ENCODE measurements around the gene ENTHD1. TPM values are rescaled to one million over a fixed set of nuclear protein-coding genes. Genes with fewer than 3 reads are reported as not detected.
A peak's percentile ranks its signal among the peaks of the same experiment; 100 is the strongest.

Gene ENTHD1
- total and polyA plus RNA-seq, 8 donors, result 0.16 TPM; not detected in 7

- no peak overlapping the region for H3K4me3 ChIP-seq
- H3K9me3 ChIP-seq, result no peaks in the 10 kb centered on the region
- ATAC-seq (no peak), DNase-seq (no peak)
- no peak for TF ChIP-seq CTCF (IDR thresholded peaks at IDR 0.05)
- no peaks in the 10 kb centered on the region for H3K4me1 ChIP-seq
- no peaks in the 10 kb centered on the region for H3K36me3 ChIP-seq
- no peak overlapping the region for H3K27ac ChIP-seq
- peaks cover 3 to 43% of the 10 kb centered on the region in 2 donors for H3K27me3 ChIP-seq
- intact Hi-C loops (cut with DNase I), result no loop called here
These were observed 88.4 kb downstream of the ENTHD1 start for GRCh38 chr22:39805117-39805516.

GRCh38 chr22:39802682-39803081 is 90.9 kb downstream of the ENTHD1 start:
- ATAC-seq (no peak), DNase-seq (no peak)
- intact Hi-C loops (cut with DNase I), result no loop called here
- no peak overlapping the region for H3K27ac ChIP-seq
- no peak overlapping the region for H3K4me3 ChIP-seq
- no peaks in the 10 kb centered on the region for H3K36me3 ChIP-seq
- peaks cover 3 to 46% of the 10 kb centered on the region in 2 donors for H3K27me3 ChIP-seq
- peaks cover 0 to 18% of the 10 kb centered on the region in 2 donors for H3K9me3 ChIP-seq
- no peak for TF ChIP-seq CTCF (IDR thresholded peaks at IDR 0.05)
- H3K4me1 ChIP-seq, result no peaks in the 10 kb centered on the region

GRCh38 chr22:39800790-39801520 is 92.6 kb downstream of the ENTHD1 start:
- Histone ChIP-seq H3K4me1 (no peaks in the 10 kb centered on the region), H3K36me3 (no peaks in the 10 kb centered on the region), H3K9me3 (peaks cover 0 to 35% of the 10 kb centered on the region in 2 donors), H3K27ac (no peak overlapping the region), H3K27me3 (peaks cover 3 to 46% of the 10 kb centered on the region in 2 donors), H3K4me3 (no peak overlapping the region)
- TF ChIP-seq CTCF (IDR thresholded peaks at IDR 0.05), result no peak
- intact Hi-C loops (cut with DNase I), result no loop called here
- ATAC-seq (no peak), DNase-seq (peak in 1 of 4 donors; percentile 10)

GRCh38 chr22:39797528-39798147 is 95.9 kb downstream of the ENTHD1 start:
- Histone ChIP-seq H3K27ac (no peak overlapping the region), H3K4me3 (no peak overlapping the region), H3K4me1 (no peaks in the 10 kb centered on the region), H3K27me3 (peaks cover 3 to 23% of the 10 kb centered on the region in 2 donors), H3K36me3 (no peaks in the 10 kb centered on the region), H3K9me3 (peaks cover 0 to 38% of the 10 kb centered on the region in 2 donors)
- intact Hi-C loops (cut with DNase I), result no loop called here
- DNase-seq (no peak), ATAC-seq (no peak)
- TF ChIP-seq CTCF (IDR thresholded peaks at IDR 0.05), result no peak

- TF ChIP-seq CTCF (IDR thresholded peaks at IDR 0.05), result no peak
- Histone ChIP-seq H3K9me3 (no peaks in the 10 kb centered on the region), H3K4me3 (no peak overlapping the region), H3K36me3 (no peaks in the 10 kb centered on the region), H3K27ac (no peak overlapping the region), H3K4me1 (no peaks in the 10 kb centered on the region), H3K27me3 (no peaks in the 10 kb centered on the region)
- intact Hi-C loops (cut with DNase I), result no loop called here
- ATAC-seq (no peak), DNase-seq (no peak)
These were observed 103.8 kb downstream of the ENTHD1 start for GRCh38 chr22:39789788-39790187.
